H1 (cell line): ENCODE results near the gene CHI3L2. TPM values are rescaled to one million over a fixed set of nuclear protein-coding genes. Genes with fewer than 3 reads are reported as not detected.

Experiments
- E2F6 ChIP-seq: IDR thresholded peaks from 2 replicates; pipeline ENCODE4 v1.6.1; 2012; ENCODE audit warnings: inconsistent platforms
- HDAC2 ChIP-seq, 2 experiments: fragments of 300-600 bp in 1 of 2; sonication (generic) in 1 of 2; IDR thresholded peaks; 2 replicates each; pipeline ENCODE4 v1.6.1; 2011 to 2012; ENCODE audit warnings: low read depth in 2 of 2, low read length in 2 of 2, mild to moderate bottlenecking in 2 of 2, moderate library complexity in 2 of 2, borderline replicate concordance in 1 of 2, inconsistent platforms in 1 of 2
- JUN ChIP-seq: IDR thresholded peaks from 2 replicates; pipeline ENCODE4 v1.6.1; 2011; ENCODE audit warnings: low read depth, mild to moderate bottlenecking, improper control_type of control experiment, low read length
- TBP ChIP-seq: IDR thresholded peaks from 2 replicates; pipeline ENCODE4 v1.6.1; 2011; ENCODE audit warnings: low read depth, low read length, improper control_type of control experiment
- TCF12 ChIP-seq: IDR thresholded peaks from 2 replicates; pipeline ENCODE4 v1.6.1; 2011; ENCODE audit warnings: low read depth, mild to moderate bottlenecking, low read length
- polyA plus RNA-seq, 7 experiments: library from polyadenylated mRNA; depleted of rRNA in 3 of 7; stranded (reverse) in 5 of 7; unstranded in 2 of 7; fragments of >200 nt in 5 of 7; fragments of 200-250 nt in 2 of 7; gene quantifications; 1 replicate in 5 of 7; 2 replicates in 1 of 7; 4 replicates in 1 of 7; pipeline versions ENCODE4 v1.2.1 to v1.2.3, GENCODE V29; 2011 to 2013; ENCODE audit warnings: missing spikeins in 2 of 7, mixed read lengths in 2 of 7
- total RNA-seq: library from RNA; stranded (reverse); fragmentation: NEBNext Ultra II Directional; extraction: Animal tissue kit (Norgen Biotek cat#: 25700); gene quantifications from 2 replicates; pipeline ENCODE4 v1.2.1, GENCODE V29; 2021

CHI3L2 gene
- total and polyA plus RNA-seq, 2 of the 8 experiments (the other 6 are each of a cell fraction or from before 2014, with no cell fraction given), result not detected

- TF ChIP-seq TCF12 (no peak), HDAC2 (IDR thresholded peaks at IDR 0.05; ENCODE audit: borderline replicate concordance in 1 of 2, low read depth in 2 of 2, low read length in 2 of 2) (no peak), JUN (no peak), TBP (no peak), E2F6 (no peak)
These were observed 10.8 kb upstream of the CHI3L2 start (continued) for GRCh38 chr1:111216751-111217150.
